ENCODE results near the gene PCDH12.

DNA sequence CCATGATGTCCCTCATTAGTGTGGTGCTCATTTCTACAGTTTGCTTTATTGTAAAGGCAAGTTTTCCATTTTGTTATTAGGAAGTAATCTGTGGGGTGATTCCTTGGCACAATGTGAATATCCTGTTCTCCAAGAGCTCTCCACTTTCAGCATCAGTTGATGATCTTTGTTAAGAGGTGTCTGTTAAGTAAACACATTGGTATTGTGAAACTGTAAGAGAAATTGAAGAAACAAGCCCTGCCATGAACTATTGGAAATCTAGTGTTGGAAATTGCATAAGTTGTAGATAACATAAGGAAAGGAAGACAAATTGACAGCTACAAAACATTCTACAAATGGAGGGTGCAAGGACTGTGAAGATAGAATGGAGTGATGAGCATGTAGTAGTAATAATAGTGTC lies 28.1 kb upstream of the PCDH12 start:
- TF ChIP-seq EZH2phosphoT487 (IDR thresholded peaks at IDR 0.05) = no peak
- TF ChIP-seq, protein P1, sequence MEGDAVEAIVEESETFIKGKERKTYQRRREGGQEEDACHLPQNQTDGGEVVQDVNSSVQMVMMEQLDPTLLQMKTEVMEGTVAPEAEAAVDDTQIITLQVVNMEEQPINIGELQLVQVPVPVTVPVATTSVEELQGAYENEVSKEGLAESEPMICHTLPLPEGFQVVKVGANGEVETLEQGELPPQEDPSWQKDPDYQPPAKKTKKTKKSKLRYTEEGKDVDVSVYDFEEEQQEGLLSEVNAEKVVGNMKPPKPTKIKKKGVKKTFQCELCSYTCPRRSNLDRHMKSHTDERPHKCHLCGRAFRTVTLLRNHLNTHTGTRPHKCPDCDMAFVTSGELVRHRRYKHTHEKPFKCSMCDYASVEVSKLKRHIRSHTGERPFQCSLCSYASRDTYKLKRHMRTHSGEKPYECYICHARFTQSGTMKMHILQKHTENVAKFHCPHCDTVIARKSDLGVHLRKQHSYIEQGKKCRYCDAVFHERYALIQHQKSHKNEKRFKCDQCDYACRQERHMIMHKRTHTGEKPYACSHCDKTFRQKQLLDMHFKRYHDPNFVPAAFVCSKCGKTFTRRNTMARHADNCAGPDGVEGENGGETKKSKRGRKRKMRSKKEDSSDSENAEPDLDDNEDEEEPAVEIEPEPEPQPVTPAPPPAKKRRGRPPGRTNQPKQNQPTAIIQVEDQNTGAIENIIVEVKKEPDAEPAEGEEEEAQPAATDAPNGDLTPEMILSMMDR (IDR thresholded peaks at IDR 0.05) = no peak

Data from neural progenitor cell (in vitro differentiated cells).